Measurements from ENCODE around the gene BTN1A1.
"Not testable (repeated sequence)": the region's sequence is repeated elsewhere in the genome, so short reads cannot be mapped to it uniquely, and the experiment has no call there.

The BTN1A1 gene

DNA sequence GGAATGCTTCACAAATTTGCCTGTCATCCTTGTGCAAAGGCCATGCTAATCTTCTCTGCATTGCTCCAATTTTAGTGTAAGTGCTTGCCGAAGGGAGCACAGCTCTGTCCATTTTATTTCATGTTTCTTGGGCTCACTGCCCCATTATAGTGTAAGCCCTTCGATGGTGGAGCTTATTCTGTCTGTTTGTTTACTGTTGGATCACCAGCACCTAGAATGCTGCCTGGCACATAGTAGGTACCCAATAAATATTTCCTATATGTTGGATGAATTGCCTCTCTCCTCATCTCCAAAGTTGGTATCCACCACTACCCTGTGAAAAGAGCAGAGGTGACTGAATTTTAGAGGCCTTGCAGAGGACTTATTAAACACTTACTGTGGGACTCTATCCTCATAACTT is 19.3 kb downstream of the BTN1A1 start:
- DNase-seq, result no peak

DNA sequence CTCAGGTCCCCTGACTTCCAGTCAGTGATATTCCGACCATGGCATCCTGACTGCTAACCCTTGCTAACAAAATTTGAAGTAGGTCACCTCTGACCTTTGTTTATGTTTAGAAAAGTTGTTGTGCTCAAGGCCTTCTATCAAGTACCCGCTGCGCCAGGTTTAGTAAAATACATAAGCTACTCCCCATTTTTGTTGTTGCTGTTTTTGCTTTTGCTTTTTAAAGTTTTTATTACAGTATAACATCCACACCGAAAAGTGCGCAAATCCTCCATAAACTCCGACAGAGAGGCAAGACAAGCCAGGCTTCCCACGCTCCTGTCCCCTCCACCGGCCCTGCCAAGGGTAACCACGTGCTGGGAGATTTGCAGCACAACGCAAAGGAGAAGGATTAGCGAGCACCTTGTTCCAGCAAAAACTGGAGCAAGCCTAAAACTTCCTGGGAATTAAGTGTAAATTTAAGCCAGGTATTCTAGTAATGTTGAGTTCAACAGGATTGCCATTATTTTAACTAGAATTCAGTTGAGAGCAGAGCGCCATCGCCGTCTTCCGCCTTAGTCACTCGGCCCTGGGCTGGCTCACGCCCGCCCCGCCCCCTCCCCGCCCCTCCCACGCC is 20.2 kb downstream of the BTN1A1 start:
- no peak for DNase-seq

DNA sequence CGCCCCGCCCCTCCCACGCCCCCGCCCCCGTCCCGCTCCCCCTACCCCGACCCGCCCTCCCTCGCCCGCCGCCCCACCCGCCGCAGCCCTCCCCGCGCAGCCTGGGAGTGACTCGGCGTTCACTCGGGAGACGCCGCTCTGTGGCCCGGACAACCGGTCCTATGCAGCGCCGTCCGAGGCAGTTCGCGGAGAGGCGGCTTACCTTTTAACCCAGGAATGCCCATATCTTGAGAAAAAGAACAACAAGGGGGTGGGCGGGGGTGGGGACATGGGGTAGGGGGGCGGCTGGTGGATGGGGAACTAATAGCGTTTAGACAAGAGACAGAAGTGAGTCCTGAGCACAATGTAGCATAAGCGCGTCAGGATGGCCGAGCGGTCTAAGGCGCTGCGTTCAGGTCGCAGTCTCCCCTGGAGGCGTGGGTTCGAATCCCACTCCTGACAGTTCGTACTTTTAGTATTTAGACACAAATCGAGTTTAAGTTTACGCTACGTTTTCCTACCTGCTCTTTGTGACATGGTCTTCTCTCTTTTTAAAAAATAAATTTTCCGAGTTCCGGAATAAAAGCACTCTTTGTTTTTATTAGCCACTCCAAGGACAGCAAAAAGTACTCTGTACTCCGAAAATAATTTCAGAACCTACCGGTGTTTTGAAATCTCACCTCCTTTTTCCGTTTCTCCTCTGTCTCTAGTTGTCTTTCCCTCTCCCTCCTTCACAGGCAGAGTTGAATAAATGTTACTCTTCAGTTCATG is 20.9 kb downstream of the BTN1A1 start:
- peak; percentile 79 for DNase-seq

DNA sequence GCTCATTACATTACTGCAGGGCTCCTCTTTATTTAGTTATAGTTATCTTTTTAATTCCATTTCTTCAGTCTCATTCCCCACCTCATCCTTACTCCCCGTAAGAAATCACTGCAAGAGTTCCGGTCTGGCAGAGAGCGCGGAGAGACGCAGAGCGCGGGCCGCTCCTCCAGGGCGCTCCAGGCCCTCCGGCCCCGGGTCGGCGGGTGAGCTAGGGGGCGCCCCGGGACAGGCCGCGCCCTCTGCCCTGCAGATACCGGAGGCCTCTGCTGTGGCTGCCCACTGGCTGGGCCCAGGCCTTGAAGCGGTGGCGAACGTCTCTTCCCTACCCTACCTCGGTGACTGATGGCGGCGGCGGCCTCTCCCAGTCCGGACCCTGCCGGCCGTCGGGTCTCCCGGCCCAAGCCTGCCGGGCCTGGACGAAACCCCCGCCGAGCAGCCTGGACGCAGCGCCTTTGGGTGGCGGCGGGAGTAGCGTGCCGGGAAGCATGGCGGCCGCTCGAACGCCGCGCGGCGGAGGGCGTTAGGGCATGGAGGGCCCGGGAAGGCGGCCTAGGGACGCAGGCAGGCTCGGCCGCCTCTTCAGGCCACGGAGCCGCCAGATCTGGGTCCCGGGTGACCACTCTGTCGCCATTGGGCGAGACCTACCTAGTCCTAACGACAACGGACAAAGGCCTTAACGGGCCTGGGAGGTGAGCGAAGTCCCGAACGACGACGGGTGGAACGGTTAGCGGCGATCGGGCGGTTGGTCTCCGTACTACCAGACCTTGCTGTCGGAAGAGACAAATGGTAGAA is 21.7 kb downstream of the BTN1A1 start:
- peak; percentile 49 for DNase-seq

DNA sequence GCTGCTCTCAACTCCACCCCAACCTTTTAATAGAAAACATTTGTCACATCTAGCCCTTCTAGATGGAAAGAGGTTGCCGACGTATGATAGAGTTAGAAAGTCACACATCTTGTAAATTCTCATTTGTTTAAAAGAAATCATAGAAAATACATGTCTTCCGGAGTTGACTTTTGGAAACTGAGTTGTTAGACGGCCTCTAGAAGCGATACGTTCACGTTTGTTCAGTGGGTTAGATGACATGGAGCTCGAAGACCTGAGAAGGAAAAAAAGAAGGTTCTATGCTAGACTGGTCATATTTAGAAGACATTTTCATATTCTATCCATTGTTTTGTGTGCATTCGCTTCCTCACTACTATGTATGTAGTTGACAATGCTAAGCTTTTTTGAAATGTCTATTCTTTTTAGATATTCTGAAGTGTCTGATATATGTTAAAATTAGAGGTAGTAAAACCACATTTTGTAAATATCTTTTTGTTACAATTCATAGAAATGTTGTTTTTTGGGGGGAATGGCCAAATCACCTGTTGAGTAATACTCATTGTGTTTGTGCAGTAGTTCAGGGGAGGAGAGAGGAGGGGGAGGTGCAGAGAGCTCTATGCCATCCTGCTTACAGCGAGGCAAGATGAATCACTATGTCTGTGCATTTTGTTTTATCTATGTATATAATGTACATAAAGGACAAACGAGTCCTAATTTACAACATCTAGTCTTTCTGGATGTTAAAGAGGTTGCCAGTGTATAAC is 22.6 kb downstream of the BTN1A1 start:
- peak; percentile 4 for DNase-seq

DNA sequence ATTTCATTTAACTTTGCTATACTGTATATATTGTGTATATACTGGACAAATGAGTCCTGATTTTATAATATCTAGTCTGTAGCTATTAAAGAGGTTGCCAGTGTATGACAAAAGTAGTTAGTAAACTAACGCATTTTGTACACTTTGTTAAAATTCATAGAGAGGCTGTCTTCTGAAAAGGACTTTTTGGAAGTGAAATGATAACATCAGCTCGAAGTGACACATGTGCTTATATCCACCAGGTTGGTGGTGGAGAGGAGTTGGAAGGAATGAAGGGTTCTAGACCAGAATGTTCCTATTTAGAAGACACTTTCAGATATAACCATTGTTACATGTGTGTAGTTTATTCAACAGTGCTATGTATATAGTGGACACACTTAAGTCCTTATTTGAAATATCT is 24.2 kb downstream of the BTN1A1 start:
- DNase-seq, result not testable (repeated sequence)

DNA sequence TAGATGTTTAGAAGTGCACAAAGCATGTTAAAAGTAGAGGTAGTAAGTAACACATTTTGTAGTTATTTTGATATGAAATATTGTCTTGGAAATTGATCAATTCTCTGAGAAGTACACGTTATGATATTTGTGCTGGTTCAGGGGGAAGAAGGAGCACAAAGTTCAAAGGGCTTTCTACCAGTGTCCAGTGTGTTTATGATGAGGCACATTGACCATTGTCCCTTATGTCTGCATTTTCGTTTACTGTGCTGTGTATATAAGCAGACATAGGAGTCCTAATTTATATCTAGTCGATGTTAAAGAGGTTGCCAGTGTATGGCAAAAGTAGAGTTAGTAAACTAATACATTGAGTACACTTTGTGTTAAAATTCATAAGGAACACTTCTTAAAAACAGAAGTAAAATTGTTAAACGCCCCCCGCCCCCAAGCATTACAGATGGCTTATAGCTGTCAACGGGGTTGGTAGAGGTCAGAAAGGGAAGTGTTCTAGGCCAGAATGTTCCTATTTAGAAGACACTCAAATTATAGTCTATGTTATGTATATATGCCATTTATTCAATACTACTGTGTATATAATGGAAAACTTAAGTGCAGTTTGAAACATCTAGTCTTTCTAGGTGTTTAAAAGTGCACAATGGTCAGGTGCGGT is 24.7 kb downstream of the BTN1A1 start:
- DNase-seq, result no peak

DNA sequence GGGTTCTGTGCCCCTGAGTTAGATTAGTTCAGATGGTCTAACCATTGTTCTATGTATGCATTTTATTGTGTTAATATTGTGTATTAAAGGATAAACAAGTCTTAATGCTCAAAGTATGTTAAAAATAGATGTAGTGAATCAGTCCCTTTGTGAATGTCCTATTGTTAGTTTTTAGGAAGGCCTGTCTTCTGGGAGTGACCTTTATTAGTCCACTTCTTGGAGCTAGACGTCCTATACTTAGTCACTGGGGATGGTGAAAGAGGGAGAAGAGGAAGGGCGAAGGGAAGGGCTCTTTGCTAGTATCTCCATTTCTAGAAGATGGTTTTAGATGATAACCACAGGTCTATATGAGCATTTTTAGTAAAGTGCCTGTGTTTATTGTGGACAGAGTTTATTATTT is 25.7 kb downstream of the BTN1A1 start:
- DNase-seq, result no peak

DNA sequence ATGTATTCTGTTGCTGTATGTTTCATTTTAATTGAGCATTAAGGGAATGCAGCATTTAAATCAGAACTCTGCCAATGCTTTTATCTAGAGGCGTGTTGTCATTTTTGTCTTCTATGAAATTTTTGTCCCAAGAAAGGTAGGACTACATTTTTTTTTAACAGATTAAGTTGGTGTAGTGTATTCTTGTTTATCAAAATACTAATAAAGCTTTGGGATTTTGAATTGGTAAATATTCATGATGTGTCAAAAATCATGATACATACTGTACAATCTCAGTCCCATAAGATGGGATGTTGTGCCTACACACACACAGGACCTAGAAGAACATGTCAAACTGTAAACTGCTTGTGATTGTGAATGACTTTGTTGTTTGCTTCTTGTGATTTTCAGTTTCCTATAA is 26.8 kb downstream of the BTN1A1 start:
- no peak for DNase-seq

DNA sequence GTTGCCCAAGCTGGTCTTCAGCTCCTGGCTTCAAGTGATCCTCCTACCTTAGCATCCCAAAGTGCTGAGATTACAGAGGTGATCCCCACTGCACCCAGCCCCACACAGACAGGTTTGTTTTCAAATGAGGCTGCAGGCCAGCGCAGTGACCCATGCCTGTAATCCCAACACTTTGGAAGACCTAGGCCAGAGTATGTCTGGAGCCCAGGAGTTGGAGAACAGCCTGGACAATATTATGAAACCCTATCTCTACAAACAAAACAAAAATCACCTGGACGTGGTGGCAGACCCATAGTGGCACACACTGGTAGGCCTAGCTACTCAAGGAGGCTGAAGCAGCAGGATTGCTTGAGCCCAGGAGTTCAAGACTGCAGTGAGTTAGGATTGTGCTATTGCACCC is 30.1 kb downstream of the BTN1A1 start:
- no peak for DNase-seq

DNA sequence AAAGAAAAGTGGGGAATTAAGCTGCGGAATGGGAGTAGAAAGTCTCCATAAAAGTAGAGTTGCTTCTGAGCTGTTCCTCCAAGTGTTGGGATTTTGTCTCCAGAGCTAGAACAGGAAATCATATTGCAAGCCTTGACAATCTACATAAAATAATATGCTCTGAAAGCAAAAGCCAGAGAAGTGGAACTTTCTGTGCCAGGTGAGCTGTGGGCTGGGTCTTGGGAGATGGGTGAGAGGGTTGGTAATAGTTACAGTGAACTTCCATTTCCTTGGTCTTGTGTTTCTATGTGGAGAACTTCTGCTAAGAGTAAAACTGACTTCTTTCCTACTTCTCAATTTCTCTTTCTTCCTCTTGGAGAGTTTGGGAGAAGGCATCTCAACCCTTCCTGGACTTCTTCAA is 31.8 kb downstream of the BTN1A1 start:
- no peak for DNase-seq

DNA sequence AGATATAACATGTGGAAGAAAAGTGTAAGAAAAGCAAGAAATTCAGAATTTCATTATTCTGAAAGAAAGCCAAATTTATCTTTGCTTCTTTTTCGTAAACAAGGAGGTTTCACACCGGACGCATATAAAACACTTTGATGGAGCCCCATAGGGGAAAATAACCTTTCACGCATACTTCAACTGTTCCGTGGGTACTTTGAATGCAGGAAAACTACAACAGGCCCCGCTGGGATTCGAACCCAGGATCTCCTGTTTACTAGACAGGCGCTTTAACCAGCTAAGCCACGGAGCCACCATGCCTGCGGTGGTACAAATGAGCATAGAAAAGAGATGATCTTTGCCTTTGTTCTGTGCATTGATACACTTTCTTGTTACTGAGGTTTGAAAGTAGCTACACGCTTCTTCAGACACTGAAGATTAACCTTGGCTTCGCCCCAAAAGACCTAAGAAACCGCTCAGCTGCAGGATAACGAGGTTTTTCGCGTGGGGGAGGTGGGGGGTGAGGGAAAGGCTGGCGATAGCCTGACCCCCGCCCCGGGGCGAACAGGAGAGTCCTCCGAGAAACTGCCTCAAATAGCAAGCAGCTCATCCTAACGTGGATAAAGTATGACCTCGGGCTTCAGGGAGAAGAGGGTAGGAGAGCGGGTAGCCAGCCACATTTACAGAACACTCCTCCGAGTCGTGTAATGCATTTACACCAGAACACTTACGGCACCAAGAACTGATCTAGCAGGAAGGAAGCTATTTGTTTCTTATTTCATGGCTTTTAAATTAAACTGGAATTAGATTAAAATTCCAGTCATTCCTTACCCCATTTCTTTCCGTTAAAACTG is 32.8 kb downstream of the BTN1A1 start:
- DNase-seq, result peak; percentile 84

DNA sequence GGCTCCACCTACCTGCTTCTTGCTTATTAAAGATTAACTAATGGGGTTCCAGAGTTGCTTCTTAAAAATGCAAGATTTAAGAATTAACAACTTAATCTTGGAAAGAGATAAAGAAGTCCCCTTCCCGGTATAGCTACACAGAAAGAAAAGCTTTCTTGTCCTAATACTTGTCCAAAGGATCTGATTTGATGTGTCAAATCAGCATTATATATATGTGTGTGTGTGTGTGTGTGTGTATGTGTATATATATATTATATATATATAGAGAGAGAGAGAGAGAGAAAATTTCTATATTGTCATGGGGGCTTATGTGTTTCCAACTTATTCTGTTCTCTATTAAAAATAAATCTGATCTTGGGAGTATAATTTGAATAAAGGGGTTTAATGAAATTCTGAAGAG is 33.4 kb downstream of the BTN1A1 start:
- DNase-seq, result no peak

DNA sequence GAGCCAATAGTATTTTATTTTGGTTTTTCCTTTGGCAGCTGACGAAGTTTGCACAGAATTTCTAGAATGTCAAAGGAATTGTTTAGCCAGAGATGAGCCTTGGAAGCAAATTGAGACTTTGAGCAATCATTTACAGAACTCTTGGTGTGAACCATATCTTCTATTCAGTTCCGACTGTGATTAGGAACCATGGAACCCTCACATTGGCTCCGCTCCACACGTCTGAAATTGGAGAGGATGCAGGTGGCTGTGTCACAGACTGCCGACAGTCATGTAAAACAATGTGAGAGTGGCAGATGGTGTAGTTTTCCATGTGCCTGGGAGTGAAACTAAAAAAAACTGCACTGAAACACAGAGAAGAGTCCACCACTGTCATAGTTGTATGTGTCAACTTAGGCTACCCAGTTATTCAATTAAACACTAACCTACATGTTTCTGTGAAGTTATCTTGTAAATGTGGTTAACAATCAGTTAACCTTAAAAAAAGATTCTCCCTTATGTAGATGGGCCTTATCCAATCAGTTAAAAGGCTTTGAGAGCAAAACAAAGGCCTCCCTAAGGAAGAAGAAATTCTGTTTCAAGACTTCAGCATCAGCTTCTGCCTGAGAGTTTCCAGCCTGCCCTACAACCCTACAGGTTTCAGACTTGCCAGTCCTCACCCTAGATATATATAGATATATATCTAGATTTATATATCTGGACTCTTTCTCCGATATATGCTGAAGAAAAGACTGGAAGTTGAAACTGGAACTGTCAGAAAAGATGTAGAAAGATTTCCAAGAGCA is 34.8 kb downstream of the BTN1A1 start:
- no peak for DNase-seq

DNA sequence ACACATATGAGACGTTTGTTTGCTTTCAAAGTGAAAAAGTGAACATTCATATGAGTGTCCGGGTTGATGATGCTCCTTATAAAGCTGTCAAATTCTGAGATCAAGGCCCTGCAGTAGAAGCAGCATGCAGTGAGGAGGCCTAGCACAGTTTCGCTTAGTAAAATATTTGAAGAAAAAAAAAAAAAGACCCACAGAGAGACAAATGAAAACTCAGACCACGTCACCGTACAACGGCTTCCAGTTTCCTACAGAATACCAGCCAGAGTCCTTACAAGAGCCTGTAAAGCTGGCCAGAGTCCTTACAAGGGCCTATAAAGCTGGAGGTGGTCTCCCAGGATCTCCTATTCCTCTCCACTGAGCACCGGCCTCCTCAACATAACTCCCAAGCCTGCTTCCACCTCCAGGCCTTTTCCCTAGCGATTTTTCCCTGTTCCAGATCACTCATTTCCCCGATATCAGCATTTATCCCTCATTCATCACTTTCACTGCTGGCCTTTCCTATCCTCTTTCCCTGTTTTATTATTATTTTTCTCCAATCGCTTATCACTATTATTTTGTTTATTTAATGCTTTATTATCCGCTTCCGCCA is 36.6 kb downstream of the BTN1A1 start:
- DNase-seq, result no peak

DNA sequence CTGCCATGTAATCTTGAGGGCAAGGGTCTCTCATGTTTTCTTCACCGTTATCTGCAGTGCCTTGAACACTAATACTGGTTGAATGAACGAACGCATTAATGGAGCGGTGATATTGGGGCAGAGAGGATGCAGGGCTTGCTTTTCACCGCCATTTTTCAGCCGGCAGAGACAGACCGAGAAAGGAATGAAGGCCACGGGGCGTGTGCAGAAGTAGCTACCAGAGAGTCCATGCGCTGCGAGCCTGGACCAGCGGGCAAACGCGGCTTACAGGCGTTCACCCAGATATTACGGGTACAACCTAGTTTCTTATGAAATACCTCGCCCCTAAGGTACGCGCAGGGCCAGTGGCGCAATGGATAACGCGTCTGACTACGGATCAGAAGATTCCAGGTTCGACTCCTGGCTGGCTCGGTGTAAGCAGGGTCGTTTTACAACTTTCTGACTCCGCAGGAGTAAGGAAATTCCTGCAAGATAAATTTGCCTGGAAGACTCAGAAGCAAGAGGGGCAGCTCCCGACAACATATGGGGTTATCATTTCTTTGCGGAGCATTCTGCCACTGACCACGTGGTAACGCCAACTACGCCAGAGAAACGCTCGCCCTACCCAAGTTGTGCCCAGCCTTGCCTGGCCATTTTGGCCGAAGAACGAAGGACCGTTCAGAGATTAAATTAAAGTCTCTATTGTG is 37.2 kb downstream of the BTN1A1 start:
- DNase-seq, result peak; percentile 92

DNA sequence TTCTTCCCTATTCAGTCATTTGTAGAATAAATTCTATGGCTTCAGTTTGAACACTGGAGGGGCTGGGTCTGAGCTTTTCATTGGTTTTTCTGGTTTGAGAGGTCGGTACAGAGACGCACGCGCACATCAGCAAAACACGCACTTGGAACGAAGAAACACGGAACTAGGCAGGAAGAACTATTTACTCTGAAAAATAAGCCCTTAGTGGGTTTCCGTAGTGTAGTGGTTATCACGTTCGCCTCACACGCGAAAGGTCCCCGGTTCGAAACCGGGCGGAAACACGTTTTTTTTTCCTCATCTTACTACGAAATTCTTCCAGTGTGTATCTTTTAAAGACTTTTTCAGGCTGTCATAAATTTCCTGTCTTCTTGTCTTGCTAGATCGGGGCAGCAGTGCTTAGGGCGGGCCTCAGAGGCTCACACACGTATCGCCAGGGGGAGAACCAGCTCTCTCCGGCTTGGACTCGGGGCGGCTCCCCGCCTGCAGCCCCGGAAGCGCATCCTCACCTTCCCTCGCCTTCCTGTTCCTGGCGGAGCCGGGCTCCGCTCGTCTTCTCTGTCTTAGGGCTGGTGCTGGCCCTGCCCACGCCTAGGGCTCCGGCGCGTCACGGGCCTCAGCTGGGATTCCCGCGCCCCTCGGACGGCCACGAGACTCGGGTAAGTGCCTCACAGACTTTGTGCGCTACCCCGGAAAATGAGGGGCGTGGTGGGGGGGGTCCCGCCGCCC is 37.9 kb downstream of the BTN1A1 start, which contains the start of gene HMGN4:
HMGN4 (plus strand) TSS at position 521 of the 726 bp plus-strand sequence. CDS start 6,841 bp downstream, outside the sequence.
- DNase-seq, result peak; percentile 83

DNA sequence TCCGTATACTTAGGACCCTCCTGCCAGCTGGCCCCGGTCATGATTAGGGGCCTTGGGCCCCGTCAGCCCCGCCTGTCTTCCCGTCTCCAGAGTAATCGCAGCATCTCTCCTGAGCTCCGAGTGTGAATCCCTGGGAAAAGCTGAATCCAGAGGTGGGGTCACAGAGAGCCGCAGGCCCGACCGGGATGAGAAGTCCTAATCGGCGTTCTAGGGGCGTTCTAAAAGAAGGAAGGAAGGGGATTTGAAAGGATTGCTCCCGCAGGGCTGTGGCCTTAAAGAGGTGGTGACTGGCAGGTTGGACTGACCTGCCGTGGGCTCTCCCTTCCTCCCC is 38.4 kb downstream of the BTN1A1 start:
- DNase-seq, result no peak

DNA sequence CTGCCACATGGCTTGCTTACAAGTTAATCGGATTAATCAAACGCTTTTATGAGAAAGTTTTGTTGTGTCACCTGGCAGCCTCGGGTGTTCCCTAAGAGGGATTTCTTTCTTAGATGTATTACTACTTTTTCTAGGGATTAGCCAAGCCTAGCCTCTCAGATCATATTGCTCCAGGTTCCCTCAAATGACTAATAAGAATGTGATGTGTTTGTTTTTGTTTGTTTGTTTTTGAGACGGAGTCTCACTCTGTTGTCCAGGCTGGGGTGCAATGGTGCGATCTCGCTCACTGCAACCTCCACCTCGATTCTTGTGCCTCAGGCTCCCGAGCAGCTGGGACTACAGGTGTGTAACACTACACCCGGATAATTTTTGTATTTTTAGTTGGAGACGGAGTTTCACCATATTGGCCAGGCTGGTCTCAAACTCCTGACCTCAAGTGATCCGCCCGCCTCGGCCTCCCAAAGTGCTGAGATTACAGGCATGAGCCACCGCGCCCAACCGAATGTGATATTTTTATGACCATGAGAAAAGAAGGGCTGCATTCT is 39.0 kb downstream of the BTN1A1 start:
- DNase-seq, result no peak
